Activated CD4-positive, alpha-beta T cell treated with anti-CD3 and anti-CD28 coated beads for 36 hours (primary cell): ENCODE results near the gene TXNRD2. TPM values are rescaled to one million over a fixed set of nuclear protein-coding genes. Genes with fewer than 3 reads are reported as not detected.
"Not testable (repeated sequence)": the region's sequence is repeated elsewhere in the genome, so short reads cannot be mapped to it uniquely, and the experiment has no call there.

Experiments used
- ATAC-seq: fragments of 200-7000 bp; cut with Tn5 transposase; one replicate; pipeline ENCODE4 v1.10.0; 2021; ENCODE audit warnings: mild to moderate bottlenecking, moderate library complexity
- CTCF ChIA-PET: fragments of 350-600 bp; sonication (Branson Sonifier 250); formaldehyde crosslinking; loops from one replicate; lab custom pipeline; 2021; ENCODE audit warnings: antibody characterized with exemption; lab: Charles Lee
- POLR2A ChIA-PET: fragments of 350-600 bp; sonication (Branson Sonifier 250); formaldehyde crosslinking; loops from one replicate; lab custom pipeline; 2021; ENCODE audit warnings: antibody characterized with exemption, inconsistent platforms; lab: Charles Lee
- DNase-seq: peaks from one replicate; pipeline ENCODE4 v3.0.0-alpha.2; 2020
- H3K27ac Mint-ChIP-seq: one replicate; pipeline ENCODE4 v1.8.0; 2021; ENCODE audit warnings: mixed read lengths
- H3K27me3 Mint-ChIP-seq: one replicate; pipeline ENCODE4 v1.8.0; 2021; ENCODE audit warnings: mixed read lengths
- H3K36me3 Mint-ChIP-seq: one replicate; pipeline ENCODE4 v1.8.0; 2021; ENCODE audit warnings: low read depth, mixed read lengths
- H3K4me1 Mint-ChIP-seq: one replicate; pipeline ENCODE4 v1.8.0; 2021; ENCODE audit warnings: mixed read lengths
- H3K4me3 Mint-ChIP-seq: one replicate; pipeline ENCODE4 v1.8.0; 2021; ENCODE audit warnings: mild to moderate bottlenecking, moderate library complexity, mixed read lengths
- H3K9me3 Mint-ChIP-seq: one replicate; pipeline ENCODE4 v1.8.0; 2021; ENCODE audit warnings: low read depth, mixed read lengths
- intact Hi-C, 2 experiments: fragments of 100-400 bp; cut with DNase I in 1 of 2; cut with micrococcal nuclease in 1 of 2; formaldehyde crosslinking; loops; one replicate each; pipeline versions ENCODE4 v1.14.2 to v1.15.1; 2022 to 2024; cut with DNase I, micrococcal nuclease
- total RNA-seq, 2 experiments: library from RNA; stranded (reverse); gene quantifications; one replicate each; pipeline ENCODE4 v1.2.3, GENCODE V29; 2021

TXNRD2 gene
- total RNA-seq, 2 experiments from 2014 or later, result 24.1 to 25.3 TPM

DNA sequence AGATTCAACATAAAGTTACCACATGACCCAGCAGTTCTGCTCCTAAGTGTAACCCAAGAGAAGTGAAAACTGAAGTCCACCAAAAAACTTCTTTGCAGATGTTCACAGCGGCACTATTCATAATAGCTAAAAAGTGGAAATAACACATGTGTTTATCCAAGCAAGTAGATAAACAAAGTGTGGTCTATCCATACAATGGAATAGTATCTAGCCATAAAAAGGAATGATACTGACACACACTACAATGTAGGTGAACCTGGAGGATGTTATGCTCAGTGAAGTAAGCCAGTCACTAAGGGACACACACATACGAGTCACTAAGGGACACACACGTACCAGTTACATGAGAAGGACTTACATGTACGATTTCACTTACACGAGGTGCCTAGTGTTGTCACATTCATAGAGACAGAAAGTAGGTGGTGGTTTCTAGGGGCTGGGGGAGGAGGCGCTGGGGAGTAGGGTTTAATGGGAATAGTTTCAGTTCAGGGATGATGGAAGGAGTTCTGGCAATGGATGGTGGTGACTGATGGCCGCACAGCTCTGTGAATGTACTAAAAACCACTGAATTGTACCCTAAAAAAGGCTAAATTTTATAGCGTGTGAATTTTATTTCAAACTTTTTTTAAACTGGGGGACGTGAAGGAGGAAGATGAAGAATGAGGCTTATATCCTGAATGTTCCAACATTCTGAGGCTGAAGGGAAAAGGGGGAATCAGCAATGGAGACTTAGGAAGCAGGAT lies 27.2 kb downstream of the TXNRD2 start:
- CTCF ChIA-PET, result interaction anchor here (0.7 to 5.2 kb wide), 5 partner anchors 34 to 223 kb away, joined by 3 to 83 read pairs (median 3); no protein-coding TSS in a partner anchor
- intact Hi-C loops, result no loop called here
- no peak overlapping the region for H3K27ac Mint-ChIP-seq
- peaks cover 21% of the 10 kb centered on the region for H3K36me3 Mint-ChIP-seq
- POLR2A ChIA-PET, result no interaction called here
- H3K4me3 Mint-ChIP-seq, result no peak overlapping the region
- ATAC-seq (no peak), DNase-seq (no peak)
- peaks cover 2% of the 10 kb centered on the region for H3K9me3 Mint-ChIP-seq
- H3K4me1 Mint-ChIP-seq, result peaks cover 8% of the 10 kb centered on the region
- no peaks in the 10 kb centered on the region for H3K27me3 Mint-ChIP-seq

DNA sequence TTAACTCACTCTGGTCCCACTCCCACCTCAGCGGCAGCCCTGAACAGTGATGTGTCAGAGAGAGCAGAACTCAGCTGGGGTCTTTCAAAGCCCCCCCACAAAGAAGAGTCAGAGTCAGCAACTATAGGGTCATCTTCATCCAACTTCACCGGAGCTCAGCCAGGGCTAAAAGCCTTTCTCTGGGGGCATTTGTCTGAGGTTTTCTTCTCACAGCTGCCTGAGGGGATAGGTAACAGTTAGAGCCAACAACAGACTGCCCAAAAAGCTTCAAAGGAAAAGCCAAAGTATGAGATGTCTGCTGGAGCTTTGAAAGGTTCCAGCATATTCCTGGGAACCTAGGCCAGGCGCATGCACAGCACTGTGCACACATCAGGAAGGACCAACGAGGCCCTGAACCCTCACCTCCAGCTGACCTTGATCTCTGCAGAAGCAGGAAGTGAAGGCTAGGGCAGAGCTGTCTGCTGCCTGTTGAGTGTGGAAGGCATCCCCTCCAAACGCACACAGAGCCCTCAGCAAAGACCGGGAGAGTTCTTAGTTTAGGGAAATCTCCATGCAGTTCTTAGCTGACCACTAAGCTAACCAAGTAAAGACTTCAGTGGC lies 28.2 kb downstream of the TXNRD2 start:
- intact Hi-C loops, result no loop called here
- CTCF ChIA-PET, result interaction anchor here (0.6 to 5.2 kb wide), 7 partner anchors 35 to 222 kb away, joined by 3 to 83 read pairs (median 3); partner anchors contain the start of gene GP1BB
- H3K9me3 Mint-ChIP-seq, result peaks cover 2% of the 10 kb centered on the region
- H3K4me3 Mint-ChIP-seq, result no peak overlapping the region
- ATAC-seq (no peak), DNase-seq (no peak)
- H3K4me1 Mint-ChIP-seq, result peaks cover 8% of the 10 kb centered on the region
- no peaks in the 10 kb centered on the region for H3K27me3 Mint-ChIP-seq
- peaks cover 22% of the 10 kb centered on the region for H3K36me3 Mint-ChIP-seq
- no peak overlapping the region for H3K27ac Mint-ChIP-seq
- POLR2A ChIA-PET, result no interaction called here

DNA sequence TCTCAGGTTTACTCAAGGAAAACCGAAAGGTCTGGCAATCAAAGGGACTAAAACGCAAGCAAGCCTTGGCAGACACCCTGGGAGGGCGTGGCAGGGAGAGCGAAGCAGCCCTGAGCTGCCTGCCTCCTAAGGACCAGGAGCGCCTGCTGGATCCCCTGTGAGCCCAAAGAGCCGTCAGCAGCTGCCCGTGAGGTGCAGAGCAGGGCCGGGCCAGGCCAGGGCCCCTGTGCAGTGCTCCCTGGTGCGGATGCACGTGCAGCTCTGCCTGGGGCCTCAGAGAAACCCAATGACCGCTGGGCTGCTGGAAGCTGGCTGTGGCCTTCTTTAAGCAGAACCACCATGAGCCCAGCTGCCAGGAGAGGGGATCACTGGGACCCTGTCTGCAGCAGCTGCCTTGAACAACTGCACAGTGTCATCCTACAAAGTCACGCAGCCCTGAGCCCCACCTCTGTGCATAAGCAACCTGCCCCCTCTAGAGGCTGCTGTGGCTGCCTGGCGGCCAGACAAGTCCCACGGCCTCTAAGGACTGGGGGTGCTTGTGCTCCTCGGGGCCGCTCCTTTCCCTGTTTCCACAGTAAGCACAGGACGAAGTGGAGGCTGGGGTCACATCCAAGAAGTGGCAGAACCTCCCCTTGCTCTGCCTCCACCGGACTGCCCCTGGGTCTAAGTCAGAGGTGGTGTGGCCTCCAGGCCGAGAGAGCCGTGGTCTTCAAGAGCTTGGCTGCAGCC lies 29.2 kb downstream of the TXNRD2 start:
- Mint-ChIP-seq H3K4me1 (peaks cover 8% of the 10 kb centered on the region), H3K36me3 (peaks cover 23% of the 10 kb centered on the region), H3K27ac (no peak overlapping the region), H3K9me3 (peaks cover 2% of the 10 kb centered on the region), H3K27me3 (no peaks in the 10 kb centered on the region), H3K4me3 (no peak overlapping the region)
- no peak for ATAC-seq
- POLR2A ChIA-PET, result no interaction called here
- intact Hi-C loops, result no loop called here
- CTCF ChIA-PET, result interaction anchor here (0.5 to 5.2 kb wide), 4 partner anchors 181 to 757 kb away, joined by 3 to 83 read pairs (median 3); partner anchors contain the start of gene GP1BB
- no peak for DNase-seq

DNA sequence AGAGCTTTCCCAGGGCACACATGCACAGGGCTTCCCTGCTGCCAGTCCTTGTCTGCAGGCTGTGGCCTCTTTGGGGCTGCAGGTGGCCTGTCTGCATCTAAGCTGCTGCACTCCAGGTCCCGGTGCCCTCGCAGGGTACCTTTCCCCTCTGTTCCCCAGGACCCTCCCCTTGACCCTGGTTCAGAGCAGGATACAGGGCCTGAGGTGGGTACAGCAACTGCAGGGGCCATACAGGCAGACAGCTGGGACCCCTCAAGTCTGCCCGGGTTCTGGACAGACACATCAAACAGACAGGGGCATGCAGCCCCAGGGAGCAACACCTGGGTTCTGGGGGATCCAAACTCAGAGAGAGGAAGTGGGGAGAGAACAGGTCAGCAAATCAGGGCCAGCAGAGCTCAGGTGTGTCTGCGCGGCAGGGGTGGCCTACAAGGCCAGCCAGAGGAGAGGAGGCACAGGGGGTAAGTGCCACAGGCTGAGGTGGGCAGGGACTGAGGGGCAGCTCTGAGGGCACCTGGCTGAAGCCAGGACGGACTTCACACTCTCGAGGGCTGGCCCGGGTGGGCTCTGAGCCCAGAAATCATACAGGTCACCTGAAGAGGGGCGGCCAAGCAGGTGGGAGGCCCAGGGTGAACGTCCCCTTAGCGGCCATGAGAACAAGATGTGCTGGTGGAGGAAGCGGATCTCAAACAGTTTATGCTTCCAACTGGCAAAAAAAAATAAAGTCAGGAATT lies 29.9 kb downstream of the TXNRD2 start:
- H3K9me3 Mint-ChIP-seq, result peaks cover 2% of the 10 kb centered on the region

DNA sequence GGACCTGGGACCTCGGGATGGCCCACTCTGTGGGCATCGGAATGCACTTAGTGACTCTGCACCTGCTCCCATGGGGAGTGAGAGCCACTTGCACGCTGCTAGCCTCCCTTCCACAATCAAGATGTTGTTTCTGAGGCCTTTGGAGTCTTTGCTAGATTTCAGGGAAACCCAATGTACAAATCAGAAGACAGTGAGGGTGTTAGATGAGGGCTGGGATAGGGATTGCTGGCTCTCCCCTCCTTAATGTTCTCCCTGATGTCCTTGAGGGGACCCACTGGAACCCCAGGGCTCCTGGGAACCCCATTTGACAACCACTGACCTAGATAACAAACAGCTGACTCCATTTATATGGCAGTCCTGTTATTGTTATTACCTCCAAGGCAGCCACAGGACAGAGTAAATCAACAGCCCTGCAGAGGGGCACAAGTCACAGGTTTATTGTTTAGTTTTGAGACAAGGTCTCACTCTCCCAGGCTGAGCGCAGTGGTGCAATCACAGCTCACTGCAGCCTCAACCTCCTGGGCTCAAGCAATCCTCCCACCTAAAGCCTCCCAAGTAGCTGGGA lies 31.4 kb downstream of the TXNRD2 start:
- Mint-ChIP-seq H3K36me3 (peaks cover 25% of the 10 kb centered on the region), H3K4me3 (no peak overlapping the region), H3K27ac (no peak overlapping the region), H3K27me3 (no peaks in the 10 kb centered on the region), H3K4me1 (peaks cover 8% of the 10 kb centered on the region), H3K9me3 (peaks cover 2% of the 10 kb centered on the region)
- ATAC-seq (no peak), DNase-seq (no peak)
- CTCF ChIA-PET, result interaction anchor here (0.6 to 5.2 kb wide), 27 partner anchors 9 to 1019 kb away, joined by 3 to 83 read pairs (median 3); partner anchors contain the start of genes GNB1L, GP1BB and RTL10
- intact Hi-C loops, result loop anchor here (1.0 to 2.0 kb wide), 3 partner anchors 65 to 180 kb away; no protein-coding TSS in a partner anchor
- POLR2A ChIA-PET, result interaction anchor here (0.8 to 0.9 kb wide), 2 partner anchors 55 to 180 kb away, joined by 5 to 7 read pairs; no protein-coding TSS in a partner anchor

More for the DNA sequence above, 29.9 kb downstream of the TXNRD2 start:
- DNase-seq, result no peak
- POLR2A ChIA-PET, result no interaction called here
- H3K36me3 Mint-ChIP-seq, result peaks cover 23% of the 10 kb centered on the region
- peaks cover 8% of the 10 kb centered on the region for H3K4me1 Mint-ChIP-seq
- no peaks in the 10 kb centered on the region for H3K27me3 Mint-ChIP-seq
- H3K4me3 Mint-ChIP-seq, result no peak overlapping the region
- no peak overlapping the region for H3K27ac Mint-ChIP-seq
- ATAC-seq, result no peak
- intact Hi-C loops, result loop anchor here in 1 of 2 experiments (2.0 kb wide), 1 partner anchor 67 kb away; no protein-coding TSS in a partner anchor
- CTCF ChIA-PET, result interaction anchor here (0.6 to 5.2 kb wide), 8 partner anchors 10 to 188 kb away, joined by 3 to 83 read pairs (median 3); partner anchors contain the start of genes GNB1L, GP1BB and RTL10

GRCh38 chr22:19909350-19910179 lies 32.1 kb downstream of the TXNRD2 start:
- intact Hi-C loops, result loop anchor here (1.0 to 2.0 kb wide), 3 partner anchors 65 to 179 kb away; no protein-coding TSS in a partner anchor
- ATAC-seq (peak; percentile 92), DNase-seq (peak; percentile 92)
- Mint-ChIP-seq H3K4me3 (no peak overlapping the region), H3K4me1 (peaks cover 8% of the 10 kb centered on the region), H3K27me3 (no peaks in the 10 kb centered on the region), H3K27ac (peak overlapping the region; percentile 45), H3K9me3 (peaks cover 2% of the 10 kb centered on the region), H3K36me3 (peaks cover 20% of the 10 kb centered on the region)
- CTCF ChIA-PET, result interaction anchor here (0.6 to 5.2 kb wide), 24 partner anchors 9 to 976 kb away, joined by 3 to 83 read pairs (median 4); partner anchors contain the start of gene GP1BB
- POLR2A ChIA-PET, result interaction anchor here (0.8 to 0.9 kb wide), 2 partner anchors 54 to 179 kb away, joined by 5 to 7 read pairs; no protein-coding TSS in a partner anchor

GRCh38 chr22:19907902-19908301 lies 33.7 kb downstream of the TXNRD2 start:
- H3K27me3 Mint-ChIP-seq, H3K27ac Mint-ChIP-seq, H3K9me3 Mint-ChIP-seq, intact Hi-C loops, DNase-seq, H3K36me3 Mint-ChIP-seq, ATAC-seq, POLR2A ChIA-PET, H3K4me1 Mint-ChIP-seq, H3K4me3 Mint-ChIP-seq: not testable (repeated sequence)
- CTCF ChIA-PET, result interaction anchor here (1.0 kb wide), 1 partner anchor 178 kb away, joined by 3 read pairs; no protein-coding TSS in a partner anchor

DNA sequence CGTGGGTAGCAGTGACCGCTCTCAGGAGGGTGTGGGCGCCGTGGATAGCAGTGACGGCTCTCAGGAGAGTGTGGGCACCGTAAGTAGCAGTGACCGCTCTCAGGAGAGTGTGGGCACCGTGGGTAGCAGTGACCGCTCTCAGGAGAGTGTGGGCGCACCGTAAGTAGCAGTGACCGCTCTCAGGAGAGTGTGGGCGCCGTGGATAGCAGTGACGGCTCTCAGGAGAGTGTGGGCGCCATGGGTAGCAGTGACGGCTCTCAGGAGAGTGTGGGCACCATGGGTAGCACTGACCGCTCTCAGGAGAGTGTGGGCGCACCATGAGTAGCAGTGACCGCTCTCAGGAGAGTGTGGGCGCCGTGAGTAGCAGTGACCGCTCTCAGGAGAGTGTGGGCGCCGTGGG lies 34.8 kb downstream of the TXNRD2 start:
- H3K36me3 Mint-ChIP-seq, H3K27me3 Mint-ChIP-seq, H3K27ac Mint-ChIP-seq, H3K9me3 Mint-ChIP-seq, DNase-seq, H3K4me3 Mint-ChIP-seq, ATAC-seq, POLR2A ChIA-PET, intact Hi-C loops, H3K4me1 Mint-ChIP-seq: not testable (repeated sequence)
- CTCF ChIA-PET, result interaction anchor here (1.1 kb wide), 1 partner anchor 176 kb away, joined by 6 read pairs; no protein-coding TSS in a partner anchor

GRCh38 chr22:19905347-19906276 lies 36.0 kb downstream of the TXNRD2 start:
- ATAC-seq (no peak), DNase-seq (no peak)
- Mint-ChIP-seq H3K9me3 (no peaks in the 10 kb centered on the region), H3K36me3 (peaks cover 6% of the 10 kb centered on the region), H3K4me1 (peaks cover 8% of the 10 kb centered on the region), H3K27ac (no peak overlapping the region), H3K4me3 (no peak overlapping the region), H3K27me3 (no peaks in the 10 kb centered on the region)
- intact Hi-C loops, result no loop called here
- POLR2A ChIA-PET, result no interaction called here
- CTCF ChIA-PET, result interaction anchor here (0.7 to 2.1 kb wide), 7 partner anchors 39 to 175 kb away, joined by 3 to 8 read pairs (median 4); no protein-coding TSS in a partner anchor
